Measurements from ENCODE around the gene ZNF555.
"Not testable (repeated sequence)": the region's sequence is repeated elsewhere in the genome, so short reads cannot be mapped to it uniquely, and the experiment has no call there.

ZNF555 gene

GRCh38 chr19:2807379-2808128 is 33.7 kb upstream of the ZNF555 start:
- DNase-seq (ENCODE audit: low read depth in 2 of 2): no peak

- DNase-seq (ENCODE audit: low read depth in 2 of 2): no peak
Observed at GRCh38 chr19:2808129-2808941, 32.9 kb upstream of the ZNF555 start.

- no peak for DNase-seq (ENCODE audit: low read depth in 2 of 2)
Observed at GRCh38 chr19:2809387-2810140, 31.7 kb upstream of the ZNF555 start.

- no peak for DNase-seq (ENCODE audit: low read depth in 2 of 2)
Observed at GRCh38 chr19:2810141-2811091, 30.9 kb upstream of the ZNF555 start.

GRCh38 chr19:2811221-2811722 is 30.0 kb upstream of the ZNF555 start:
- no peak for DNase-seq (ENCODE audit: low read depth in 2 of 2)

- DNase-seq (ENCODE audit: low read depth in 2 of 2): no peak
Observed at GRCh38 chr19:2811735-2812413, 29.4 kb upstream of the ZNF555 start.

- no peak for DNase-seq (ENCODE audit: low read depth in 2 of 2)
Observed at GRCh38 chr19:2812414-2813234, 28.7 kb upstream of the ZNF555 start.

- DNase-seq (ENCODE audit: low read depth in 2 of 2): no peak
Observed at GRCh38 chr19:2813235-2814160, 27.8 kb upstream of the ZNF555 start.

- DNase-seq (ENCODE audit: low read depth in 2 of 2): no peak
Observed at GRCh38 chr19:2814426-2814825, 26.8 kb upstream of the ZNF555 start.

GRCh38 chr19:2815191-2815614 is 26.1 kb upstream of the ZNF555 start:
- no peak for DNase-seq (ENCODE audit: low read depth in 2 of 2)

- DNase-seq (ENCODE audit: low read depth in 2 of 2): no peak
Observed at GRCh38 chr19:2815923-2816322, 25.4 kb upstream of the ZNF555 start.

- DNase-seq (ENCODE audit: low read depth in 2 of 2): no peak
Observed at GRCh38 chr19:2816641-2817040, 24.6 kb upstream of the ZNF555 start.

GRCh38 chr19:2817237-2817829 is 23.9 kb upstream of the ZNF555 start:
- DNase-seq (ENCODE audit: low read depth in 2 of 2): not testable (repeated sequence)

- DNase-seq (ENCODE audit: low read depth in 2 of 2): peak; percentile 97
Observed at GRCh38 chr19:2819540-2820111, 21.6 kb upstream of the ZNF555 start, which contains the start of gene ZNF554. Gene ZNF554, plus strand, starts transcription at chr19:2819868. Its CDS starts 204 bp downstream, at chr19:2820072.

GRCh38 chr19:2820112-2820702 is 21.1 kb upstream of the ZNF555 start:
- DNase-seq (ENCODE audit: low read depth in 2 of 2): no peak

GRCh38 chr19:2822846-2823245 is 18.4 kb upstream of the ZNF555 start:
- DNase-seq (ENCODE audit: low read depth in 2 of 2): no peak

GRCh38 chr19:2823646-2824045 is 17.6 kb upstream of the ZNF555 start:
- no peak for DNase-seq (ENCODE audit: low read depth in 2 of 2)

Data from stimulated activated CD4-positive, alpha-beta T cell treated with anti-CD3 and anti-CD28 coated beads, Interleukin-1b, Interleukin-23, amount 100 ng/mL, for 1 hour (primary cell).